Stomach smooth muscle (tissue), 2 donors: Measurements from ENCODE around the gene FOXR1.
A peak's percentile ranks its signal among the peaks of the same experiment; 100 is the strongest.
"Not testable (repeated sequence)": the region's sequence is repeated elsewhere in the genome, so short reads cannot be mapped to it uniquely, and the experiment has no call there.

Experiments
- H3K27ac ChIP-seq: one replicate; pipeline ENCODE4 v1.7.0; 2013; ENCODE audit warnings: mild to moderate bottlenecking, low read length, inconsistent platforms
- H3K27me3 ChIP-seq, 2 donors: one replicate each; pipeline ENCODE4 v1.7.0; 2013; ENCODE audit warnings: low read length in 2 of 2; ENCODE audit not compliant: insufficient read depth in 2 of 2, control insufficient read depth in 1 of 2
- H3K36me3 ChIP-seq, 2 donors: one replicate each; pipeline ENCODE4 v1.7.0; 2013; ENCODE audit warnings: low read length in 2 of 2; ENCODE audit not compliant: control insufficient read depth in 2 of 2, insufficient read depth in 2 of 2
- H3K4me1 ChIP-seq: one replicate; pipeline ENCODE4 v1.7.0; 2013; ENCODE audit warnings: low read length; ENCODE audit not compliant: control insufficient read depth, insufficient read depth
- H3K4me3 ChIP-seq, 2 donors: one replicate each; pipeline ENCODE4 v1.7.0; 2013; ENCODE audit warnings: low read length in 2 of 2
- H3K9ac ChIP-seq, 2 donors: one replicate each; pipeline ENCODE4 v1.7.0; 2013; ENCODE audit warnings: low read length in 2 of 2, mild to moderate bottlenecking in 1 of 2
- H3K9me3 ChIP-seq, 2 donors: one replicate each; pipeline ENCODE4 v1.7.0; 2013; ENCODE audit warnings: low read length in 2 of 2; ENCODE audit not compliant: control insufficient read depth in 2 of 2
- donor health status: healthy.
- donor health status: Pancreatic carcinoma.

FOXR1 gene

DNA sequence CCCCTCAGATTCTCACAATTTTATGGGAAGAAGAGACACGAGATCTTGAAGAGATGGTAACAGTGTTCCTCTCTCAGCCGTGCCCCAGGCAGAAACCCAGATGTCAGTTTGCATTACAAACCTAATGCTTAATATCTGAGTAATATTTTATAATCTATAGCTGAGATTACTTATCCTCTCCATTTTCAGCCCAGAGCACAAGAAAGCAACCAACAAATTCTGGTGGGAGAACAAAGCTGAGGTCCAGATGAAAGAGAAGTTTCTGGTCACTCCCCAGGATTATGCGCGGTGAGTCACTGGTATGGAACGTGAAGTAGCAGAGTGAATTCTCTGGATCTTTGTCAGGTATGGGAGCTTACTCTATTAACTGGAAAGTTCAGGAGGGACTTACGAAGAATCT lies 27.3 kb downstream of the FOXR1 start:
- Histone ChIP-seq H3K9ac (peak overlapping the region; percentile 88 to 89), H3K4me3 (peak overlapping the region; percentile 96 to 99), H3K4me1 (peaks cover 26% of the 10 kb centered on the region), H3K27me3 (no peaks in the 10 kb centered on the region), H3K27ac (peak overlapping the region; percentile 87), H3K36me3 (peaks cover 5 to 7% of the 10 kb centered on the region in 2 donors), H3K9me3 (no peaks in the 10 kb centered on the region)

DNA sequence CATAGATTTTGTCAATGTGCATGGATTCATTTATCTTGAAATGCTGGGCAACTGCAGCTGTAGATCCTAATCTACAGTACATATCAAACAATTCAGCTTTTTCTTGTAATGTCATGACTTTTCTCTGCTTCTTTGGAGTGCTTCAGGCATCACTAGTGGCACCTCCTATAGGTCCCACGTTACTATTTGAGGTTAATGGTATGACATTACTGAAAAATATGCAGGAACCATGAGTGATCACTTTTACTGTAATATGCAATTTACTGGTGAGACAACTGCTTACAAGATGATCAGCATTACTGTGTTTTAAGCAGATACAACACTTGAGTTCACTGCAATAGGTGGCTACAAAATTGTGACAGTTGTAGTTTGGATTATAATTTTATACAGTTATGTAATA lies 29.3 kb downstream of the FOXR1 start:
- no peak overlapping the region for H3K27ac ChIP-seq

DNA sequence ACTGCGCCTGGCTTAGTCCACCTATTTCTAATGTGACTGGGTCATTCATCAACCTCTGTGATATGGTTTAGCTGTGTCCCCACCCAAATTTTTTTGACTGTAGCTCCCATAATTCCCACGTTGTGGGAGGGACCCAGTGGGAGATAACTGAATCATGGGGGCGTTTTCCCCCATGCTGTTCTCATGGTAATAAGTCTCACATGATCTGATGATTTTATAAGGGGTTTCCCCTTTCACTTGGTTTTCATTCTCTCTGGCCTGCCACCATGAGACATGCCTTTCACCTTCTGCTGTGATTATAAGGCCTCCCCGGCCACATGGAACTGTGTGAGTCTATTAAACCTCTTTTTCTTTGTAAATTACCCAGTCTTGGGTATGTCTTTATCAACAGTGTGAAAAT lies 35.1 kb downstream of the FOXR1 start:
- H3K9ac ChIP-seq: no peak overlapping the region
- no peak overlapping the region for H3K27ac ChIP-seq
- peaks cover 15 to 23% of the 10 kb centered on the region in 2 donors for H3K36me3 ChIP-seq
- no peaks in the 10 kb centered on the region for H3K9me3 ChIP-seq
- H3K4me3 ChIP-seq: no peak overlapping the region
- H3K4me1 ChIP-seq: no peaks in the 10 kb centered on the region
- H3K27me3 ChIP-seq: no peaks in the 10 kb centered on the region

More for the DNA sequence above, 29.3 kb downstream of the FOXR1 start:
- Histone ChIP-seq H3K4me3 (no peak overlapping the region), H3K27me3 (no peaks in the 10 kb centered on the region), H3K9ac (no peak overlapping the region), H3K4me1 (peaks cover 26% of the 10 kb centered on the region), H3K36me3 (peaks cover 5 to 7% of the 10 kb centered on the region in 2 donors), H3K9me3 (no peaks in the 10 kb centered on the region)

DNA sequence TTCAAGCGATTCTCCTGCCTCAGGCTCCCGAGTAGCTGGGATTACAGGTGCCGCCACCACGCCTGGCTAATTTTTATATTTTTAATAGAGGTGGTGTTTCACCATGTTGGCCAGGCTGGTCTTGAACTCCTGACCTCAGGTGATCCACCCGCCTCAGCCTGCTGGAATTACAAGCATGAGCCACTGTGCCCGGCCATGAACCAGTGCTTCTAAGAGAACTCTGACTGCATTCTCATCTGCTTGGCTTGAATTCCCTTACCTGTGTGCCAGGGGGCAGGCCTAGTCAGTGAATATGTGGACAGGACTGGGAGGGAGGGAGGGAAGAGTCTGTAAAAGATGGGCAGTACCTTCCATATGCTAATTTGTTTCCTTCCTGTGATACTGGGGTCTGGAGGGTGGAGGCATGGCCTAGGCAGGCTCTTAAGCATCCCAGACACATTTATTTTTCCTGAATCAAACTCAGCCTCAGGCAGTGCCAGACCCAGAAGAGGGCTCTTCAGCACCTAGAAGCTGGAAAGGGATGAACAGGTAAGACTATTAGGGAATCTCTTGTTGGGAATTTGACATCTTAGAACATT lies 40.0 kb downstream of the FOXR1 start:
- Histone ChIP-seq H3K36me3 (peaks cover 45 to 51% of the 10 kb centered on the region in 2 donors), H3K27me3 (no peaks in the 10 kb centered on the region), H3K9me3 (no peaks in the 10 kb centered on the region), H3K4me1 (peaks cover 6% of the 10 kb centered on the region), H3K4me3 (no peak overlapping the region), H3K27ac (no peak overlapping the region), H3K9ac (no peak overlapping the region)

DNA sequence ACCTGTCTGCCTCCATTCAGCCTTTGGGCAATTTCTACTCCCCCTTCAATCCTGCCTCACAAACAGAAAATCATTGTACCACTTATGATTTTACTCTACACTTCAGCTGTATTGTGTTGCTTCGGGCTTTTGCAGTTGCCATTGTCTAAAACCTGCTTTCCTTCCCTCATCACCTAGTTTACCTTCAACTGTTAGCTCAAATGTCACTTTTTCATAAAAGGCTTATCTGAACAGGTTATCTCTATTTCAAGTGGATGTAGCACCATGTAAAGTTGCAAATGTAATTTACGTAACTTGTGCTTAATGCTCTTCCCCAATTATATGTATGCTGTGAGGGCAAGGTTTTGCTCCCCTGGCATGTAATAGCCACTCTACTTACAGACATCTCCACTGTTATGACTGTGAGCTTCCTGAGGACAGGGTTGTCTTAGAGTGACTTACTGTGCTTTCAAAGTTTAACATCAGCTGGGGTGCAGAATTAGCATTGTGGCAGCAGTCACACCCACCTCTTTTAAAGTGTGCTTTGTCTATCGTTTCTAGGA lies 41.1 kb downstream of the FOXR1 start:
- peaks cover 42 to 49% of the 10 kb centered on the region in 2 donors for H3K36me3 ChIP-seq
- H3K27me3 ChIP-seq: no peaks in the 10 kb centered on the region
- no peak overlapping the region for H3K9ac ChIP-seq
- H3K9me3 ChIP-seq: no peaks in the 10 kb centered on the region
- H3K4me1 ChIP-seq: peaks cover 17% of the 10 kb centered on the region
- H3K4me3 ChIP-seq: no peak overlapping the region
- no peak overlapping the region for H3K27ac ChIP-seq

DNA sequence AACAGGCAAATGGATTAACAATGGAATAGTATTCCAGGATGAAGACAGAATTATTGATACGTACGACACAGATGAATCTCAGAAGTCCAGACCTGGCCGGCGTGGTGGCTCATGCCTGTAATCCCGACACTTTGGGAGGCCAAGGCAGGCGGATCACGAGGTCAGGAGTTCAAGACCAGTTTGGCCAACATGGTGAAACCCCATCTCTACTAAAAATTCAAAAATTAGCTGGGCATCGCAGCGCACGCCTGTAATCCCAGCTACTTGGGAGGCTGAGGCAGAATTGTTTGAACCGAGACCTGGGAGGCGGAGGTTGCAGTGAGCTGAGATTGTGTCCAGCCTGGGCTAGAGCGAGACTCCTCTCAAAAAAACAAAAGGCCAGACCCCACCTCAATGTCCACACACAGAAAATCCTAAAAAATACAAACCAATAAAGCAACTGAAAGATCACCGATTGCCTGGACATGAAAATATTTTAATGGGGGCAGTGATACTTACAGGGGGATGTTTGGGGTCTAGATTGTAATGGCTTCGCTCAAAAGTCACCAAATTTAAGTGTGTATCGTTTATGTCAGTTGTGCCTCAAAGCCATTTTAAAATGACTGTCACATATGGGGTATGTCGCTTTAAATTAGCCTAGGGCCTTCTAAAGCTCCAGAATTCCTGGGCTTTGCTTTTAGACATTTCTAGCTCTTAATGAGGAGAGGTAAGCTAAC lies 42.8 kb downstream of the FOXR1 start:
- H3K27ac ChIP-seq: no peak overlapping the region
- no peak overlapping the region for H3K4me3 ChIP-seq
- peaks cover 40 to 49% of the 10 kb centered on the region in 2 donors for H3K36me3 ChIP-seq
- H3K9me3 ChIP-seq: no peaks in the 10 kb centered on the region
- no peaks in the 10 kb centered on the region for H3K27me3 ChIP-seq
- H3K4me1 ChIP-seq: peaks cover 17% of the 10 kb centered on the region
- H3K9ac ChIP-seq: no peak overlapping the region

DNA sequence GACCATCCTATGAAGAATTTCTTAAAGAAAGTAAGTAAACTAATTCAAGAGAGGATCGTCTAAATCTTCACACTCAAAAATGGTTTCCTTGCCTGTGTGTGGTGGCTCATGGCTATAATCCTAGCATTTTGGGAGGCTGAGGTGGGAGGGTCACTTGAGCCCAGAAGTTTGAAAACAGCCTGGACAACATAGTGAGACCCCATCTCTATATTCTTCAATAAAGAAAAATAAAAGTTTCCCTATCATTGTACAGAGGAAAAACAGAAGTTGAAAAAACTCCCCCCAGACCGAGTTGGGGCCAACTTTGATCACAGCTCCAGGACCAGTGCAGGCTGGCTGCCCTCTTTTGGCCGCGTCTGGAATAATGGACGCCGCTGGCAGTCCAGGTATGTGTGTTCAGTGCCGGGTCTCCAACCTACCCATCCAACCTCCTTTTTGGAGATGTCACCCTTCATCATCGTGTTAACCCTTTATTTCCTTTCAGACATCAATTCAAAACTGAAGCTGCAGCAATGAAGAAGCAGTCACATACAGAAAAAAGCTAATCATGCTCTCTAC lies 43.6 kb downstream of the FOXR1 start:
- H3K27ac ChIP-seq: no peak overlapping the region
- H3K36me3 ChIP-seq: peaks cover 34 to 49% of the 10 kb centered on the region in 2 donors
- no peak overlapping the region for H3K9ac ChIP-seq
- no peaks in the 10 kb centered on the region for H3K9me3 ChIP-seq
- H3K4me1 ChIP-seq: peaks cover 24% of the 10 kb centered on the region
- no peaks in the 10 kb centered on the region for H3K27me3 ChIP-seq
- H3K4me3 ChIP-seq: no peak overlapping the region

DNA sequence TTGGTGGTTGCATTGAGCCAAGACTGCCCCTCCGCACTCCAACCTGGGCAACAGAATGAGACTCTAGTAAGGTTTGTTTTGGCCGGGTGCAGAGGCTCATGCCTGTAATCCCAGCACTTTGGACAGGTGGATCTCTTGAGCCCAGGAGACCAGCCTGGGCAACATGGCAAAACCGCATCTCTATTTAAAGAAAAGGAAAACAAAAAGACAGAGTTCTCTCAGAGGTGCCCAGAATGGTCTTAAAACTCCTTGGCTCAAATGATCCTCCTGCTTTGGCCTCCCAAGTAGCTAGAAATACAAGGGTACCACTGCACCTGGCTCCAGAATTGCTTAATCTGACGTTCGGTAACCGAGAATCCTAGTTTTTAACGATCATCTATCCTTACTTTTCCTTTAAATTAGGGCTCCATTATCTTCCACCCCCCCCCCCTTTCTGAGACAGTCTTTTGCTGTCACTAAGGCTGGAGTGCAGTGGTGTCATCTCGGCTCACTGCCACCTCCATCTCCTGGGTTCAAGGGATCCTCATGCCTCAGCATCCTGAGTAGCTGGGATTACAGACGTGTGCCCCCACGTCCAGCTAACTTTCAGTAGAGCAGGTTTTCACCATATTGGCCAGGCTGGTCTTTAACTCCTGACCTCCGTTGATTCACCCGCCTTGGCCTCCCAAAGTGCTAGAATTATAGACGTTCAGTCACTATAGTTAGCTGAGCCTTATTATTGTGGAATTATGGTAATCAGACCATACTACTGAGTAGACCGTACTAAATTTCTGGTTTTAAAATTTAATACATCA lies 44.9 kb downstream of the FOXR1 start:
- peaks cover 28 to 45% of the 10 kb centered on the region in 2 donors for H3K36me3 ChIP-seq
- H3K4me1 ChIP-seq: peaks cover 29% of the 10 kb centered on the region
- H3K27ac ChIP-seq: no peak overlapping the region
- H3K4me3 ChIP-seq: peak overlapping the region; percentile 35 to 87
- H3K9ac ChIP-seq: peak overlapping the region; percentile 13 to 29
- no peaks in the 10 kb centered on the region for H3K27me3 ChIP-seq
- H3K9me3 ChIP-seq: no peaks in the 10 kb centered on the region

DNA sequence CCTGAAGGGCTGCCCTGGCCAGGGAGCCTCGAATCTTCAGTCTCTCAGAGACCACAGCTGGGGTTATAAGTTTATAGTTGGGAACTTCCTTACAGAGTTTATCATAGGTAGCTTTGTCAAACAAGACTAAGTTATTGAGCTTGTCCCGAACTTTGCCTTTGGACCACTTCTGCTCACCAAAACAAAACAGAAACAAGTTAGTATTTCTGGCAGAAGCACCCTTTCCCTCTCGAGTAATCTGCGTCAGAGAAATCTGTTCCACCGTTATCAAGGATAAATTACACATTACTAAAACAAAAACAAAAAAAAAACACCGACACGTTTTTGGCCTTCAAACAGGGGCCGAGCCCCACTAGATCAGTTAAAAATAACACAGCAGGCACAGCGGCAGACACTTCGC lies 45.8 kb downstream of the FOXR1 start:
- not testable (repeated sequence) for H3K27me3 ChIP-seq, H3K9me3 ChIP-seq
- H3K27ac ChIP-seq: peak overlapping the region; percentile 90
- H3K9ac ChIP-seq: peak overlapping the region; percentile 95
- peaks cover 33% of the 10 kb centered on the region for H3K4me1 ChIP-seq
- peaks cover 24 to 42% of the 10 kb centered on the region in 2 donors for H3K36me3 ChIP-seq
- peak overlapping the region; percentile 87 to 98 for H3K4me3 ChIP-seq

DNA sequence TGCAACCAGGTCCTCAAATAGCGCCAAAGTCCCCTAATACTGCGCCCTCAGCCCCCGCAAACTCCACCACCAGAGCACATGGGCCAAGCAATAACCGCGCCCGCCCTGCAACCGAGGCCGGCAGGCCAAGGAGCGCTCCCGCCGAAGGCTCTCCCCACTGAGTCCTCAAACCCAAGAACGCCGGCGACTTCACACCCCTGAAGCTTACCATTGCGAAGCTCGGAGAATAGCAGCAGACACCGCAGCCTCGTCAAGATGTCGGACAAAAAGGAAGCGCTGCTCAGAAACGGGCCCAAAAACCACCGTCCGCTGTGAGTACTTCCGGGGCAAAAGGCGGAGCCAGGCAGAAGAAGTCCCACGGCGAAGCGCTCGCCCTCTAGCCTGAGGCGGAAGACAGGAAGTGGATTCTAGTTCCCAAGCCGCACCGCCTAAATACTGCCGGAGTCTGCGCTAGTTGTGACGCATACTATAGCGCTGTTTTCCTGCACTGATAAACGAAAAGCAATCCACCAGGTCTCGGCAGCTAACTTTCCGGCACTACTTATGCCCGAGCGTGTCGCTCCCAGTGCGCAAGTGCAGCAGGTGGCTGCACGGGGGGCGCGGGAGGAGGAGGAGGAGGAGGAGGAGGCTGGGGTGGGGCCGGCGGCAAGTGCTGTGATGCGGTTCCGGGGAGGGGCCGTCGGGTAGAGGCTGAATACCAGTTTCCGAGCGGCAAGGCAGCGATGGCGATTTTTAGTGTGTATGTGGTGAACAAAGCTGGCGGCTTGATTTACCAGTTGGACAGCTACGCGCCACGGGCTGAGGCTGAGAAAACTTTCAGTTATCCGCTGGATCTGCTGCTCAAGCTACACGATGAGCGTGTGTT lies 46.7 kb downstream of the FOXR1 start, which contains the start of the genes RPS25 and TRAPPC4:
Gene RPS25 (minus strand): TSS at position 270 of the 865 bp plus-strand sequence. CDS start 59 bp downstream, at position 211.
Gene TRAPPC4 (plus strand): TSS at position 693 of the 865 bp plus-strand sequence. CDS start 30 bp downstream, at position 723.
- Histone ChIP-seq H3K27me3 (no peaks in the 10 kb centered on the region), H3K4me1 (peaks cover 33% of the 10 kb centered on the region), H3K36me3 (peaks cover 20 to 38% of the 10 kb centered on the region in 2 donors)

More for the DNA sequence above, 46.7 kb downstream of the FOXR1 start, which contains the start of the genes RPS25 and TRAPPC4:
- peak within 1 kb of the TSS; percentile 95 for H3K9ac ChIP-seq
- H3K9me3 ChIP-seq: no peaks in the 10 kb centered on the region
- peak within 1 kb of the TSS; percentile 87 to 98 for H3K4me3 ChIP-seq
- peak within 1 kb of the TSS; percentile 90 for H3K27ac ChIP-seq
